LNCAP (cell line): ENCODE results near the gene ARL13B.
A peak's percentile ranks its signal among the peaks of the same experiment; 100 is the strongest.

Experiments used
- CTCF ChIP-seq: fragments of 450-650 bp; IDR thresholded peaks from 2 replicates; pipeline ENCODE4 v1.5.1; 2017; ENCODE audit warnings: mild to moderate bottlenecking

ARL13B gene

GRCh38 chr3:94066506-94067500 is 86.8 kb downstream of the ARL13B start:
- no peak for TF ChIP-seq CTCF

- peak; percentile 60 for TF ChIP-seq CTCF
Measured at GRCh38 chr3:94069194-94069813, 89.3 kb downstream of the ARL13B start.

- no peak for TF ChIP-seq CTCF
Measured at GRCh38 chr3:94070341-94070911, 90.5 kb downstream of the ARL13B start.

DNA sequence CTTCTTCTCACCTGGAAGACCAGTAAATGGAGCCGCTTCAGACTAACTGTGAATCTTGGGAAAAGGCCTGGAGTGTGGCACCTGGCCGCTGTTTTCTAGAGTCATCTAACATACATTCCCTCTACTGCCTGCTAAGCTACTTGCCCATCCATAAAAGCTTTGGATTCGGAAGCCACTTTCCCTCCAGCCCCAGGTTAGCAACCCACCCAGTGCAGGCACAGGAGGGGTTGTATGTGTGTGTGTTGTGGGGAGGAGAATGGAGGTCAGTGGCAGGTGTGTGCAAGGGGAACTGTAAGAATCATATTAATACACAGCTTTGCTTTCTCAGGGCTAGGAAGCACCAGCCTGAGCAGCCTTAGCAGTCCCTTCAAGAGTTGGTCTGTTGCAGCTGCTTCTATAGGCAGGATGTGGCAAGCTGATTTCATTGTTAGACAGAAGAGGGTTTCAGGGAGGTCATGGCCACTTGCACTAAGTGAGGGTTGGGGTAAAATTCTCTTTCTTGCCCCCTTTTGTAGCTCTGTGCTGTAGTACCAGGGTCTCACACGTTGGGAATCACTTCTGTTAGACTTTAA is 91.8 kb downstream of the ARL13B start:
- no peak for TF ChIP-seq CTCF

DNA sequence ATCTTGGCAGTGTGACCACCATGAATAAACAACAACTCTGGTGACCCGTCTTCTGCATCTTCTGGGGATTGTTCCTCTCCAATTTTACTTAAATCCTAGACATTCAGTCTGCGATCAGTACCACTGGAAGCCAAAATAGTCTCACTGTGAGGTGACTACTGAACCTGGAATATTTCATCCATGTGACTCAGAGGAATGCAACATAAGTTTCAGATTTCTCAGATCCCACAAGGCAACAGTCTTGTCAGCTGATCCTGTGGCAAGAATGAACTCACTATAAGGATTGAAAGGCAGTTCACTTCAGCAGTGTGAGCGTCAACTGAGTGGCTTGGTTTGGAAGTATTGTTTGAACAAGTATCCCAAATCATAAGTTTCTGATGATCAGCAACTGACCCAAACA is 96.1 kb downstream of the ARL13B start:
- TF ChIP-seq CTCF = no peak

DNA sequence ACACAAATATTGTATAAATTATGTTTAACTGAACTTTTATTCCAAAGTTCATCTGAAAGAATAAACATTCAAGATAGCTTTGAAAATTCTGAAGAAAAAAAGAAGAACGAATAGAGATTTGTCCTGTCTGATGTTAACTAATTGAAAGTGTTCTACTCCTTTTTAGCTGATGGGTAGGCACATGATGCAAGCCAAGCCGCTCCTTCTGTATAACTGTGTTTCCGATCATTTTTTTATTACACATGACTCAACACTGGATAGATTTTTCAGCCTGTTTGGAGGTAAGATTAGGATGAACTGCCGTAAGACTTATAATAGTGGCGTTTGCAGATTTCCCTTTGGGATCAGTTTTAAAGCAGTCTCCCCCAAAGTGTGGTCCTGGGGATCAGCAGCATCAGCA is 101.9 kb downstream of the ARL13B start:
- no peak for TF ChIP-seq CTCF

DNA sequence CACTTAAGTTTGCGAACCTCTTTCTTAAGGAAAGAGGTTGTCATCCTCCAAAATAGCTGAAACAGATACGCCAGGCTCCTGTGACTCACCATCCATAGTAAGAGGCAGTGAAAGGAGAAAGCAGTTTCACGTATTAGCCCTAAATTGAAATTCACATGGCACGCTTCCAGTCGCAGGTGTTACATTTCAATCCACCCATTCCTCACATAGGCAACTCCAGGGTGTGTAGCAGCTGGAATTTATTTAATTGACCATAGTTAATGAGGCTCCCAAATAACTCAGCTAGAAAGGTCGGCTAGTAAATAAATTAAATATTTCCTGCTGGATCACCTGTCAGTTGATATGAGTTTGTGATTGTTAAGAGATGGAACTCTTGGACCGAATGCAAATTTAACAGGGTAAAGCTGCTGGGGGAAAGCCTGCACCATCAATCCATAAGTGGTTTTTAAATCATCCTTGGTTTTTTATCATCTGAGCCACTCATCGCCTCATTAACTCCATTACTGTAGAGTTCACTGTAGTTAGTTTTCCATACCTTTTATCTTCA is 102.5 kb downstream of the ARL13B start:
- TF ChIP-seq CTCF = no peak
